GM12878 (cell line): ENCODE data around the gene PRDM2. TPM values are rescaled to one million over a fixed set of nuclear protein-coding genes. Genes with fewer than 3 reads are reported as not detected.
A peak's percentile ranks its signal among the peaks of the same experiment; 100 is the strongest.

Experiments
- ATAC-seq: fragments of 200-7000 bp; cut with Tn5 transposase; 3 replicates; pipeline ENCODE4 v1.9.1; 2020; ENCODE audit warnings: mild to moderate bottlenecking, moderate library complexity
- BruUV-seq: library from RNA; stranded (reverse); fragments of 400-500 nt; replicated peaks from 2 replicates; lab custom pipeline; 2021; lab: Mats Ljungman, UMichigan
- CTCF ChIA-PET: fragments of 300-600 bp; sonication (Branson Sonifier 250); formaldehyde crosslinking; extraction: SDS; loops from one replicate; lab custom pipeline; 2021; ENCODE audit warnings: inconsistent platforms; lab: Yijun Ruan, JAX
- POLR2A ChIA-PET: fragments of 350-600 bp; formaldehyde crosslinking; extraction: SDS; loops from one replicate; lab custom pipeline; 2021; ENCODE audit warnings: inconsistent platforms; lab: Charles Lee
- RAD21 ChIA-PET: fragments of 300-600 bp; sonication (Branson Sonifier 250); formaldehyde crosslinking; loops from one replicate; lab custom pipeline; 2023; ENCODE audit warnings: antibody characterized with exemption; ENCODE audit not compliant: unreplicated experiment; lab: Charles Lee
- SMC1A ChIA-PET: fragments of 300-600 bp; sonication (Branson Sonifier 250); formaldehyde crosslinking; loops from one replicate; lab custom pipeline; 2023; ENCODE audit not compliant: unreplicated experiment, uncharacterized antibody; lab: Charles Lee
- DNase-seq: peaks from one replicate; pipeline ENCODE4 v3.0.0-alpha.2; 2011; ENCODE audit warnings: low read depth, low spot score
- FAIRE-seq: peaks from 3 replicates; lab custom pipeline; 2011; peaks lifted over from hg19 to GRCh38; lab: Jason Lieb, UNC
- H2AFZ ChIP-seq: 2 replicates; pipeline ENCODE4 v1.6.0; 2011; ENCODE audit warnings: low read depth, low read length, control low read depth; ENCODE audit not compliant: control insufficient read depth
- H3K27ac ChIP-seq: 2 replicates; pipeline ENCODE4 v1.5.1; 2011; ENCODE audit warnings: control low read depth; ENCODE audit not compliant: control insufficient read depth, insufficient read depth
- H3K27me3 ChIP-seq, 2 experiments: replicated peaks in 1 of 2; 2 replicates each; pipeline versions ENCODE4 v1.6.0 to v1.6.1; 2011; ENCODE audit warnings: low read length in 1 of 2; ENCODE audit not compliant: control insufficient read depth in 2 of 2, insufficient read depth in 2 of 2
- H3K36me3 ChIP-seq, 2 experiments: 2 replicates each; pipeline ENCODE4 v1.5.1; 2011; ENCODE audit warnings: low read length in 1 of 2; ENCODE audit not compliant: control insufficient read depth in 2 of 2, insufficient read depth in 2 of 2
- H3K4me1 ChIP-seq: 2 replicates; pipeline ENCODE4 v1.6.1; 2011; ENCODE audit warnings: mild to moderate bottlenecking, low read length, moderate library complexity, mixed read lengths; ENCODE audit not compliant: control insufficient read depth, insufficient read depth
- H3K4me2 ChIP-seq: 2 replicates; pipeline ENCODE4 v1.6.0; 2011; ENCODE audit warnings: control low read depth; ENCODE audit not compliant: control insufficient read depth, insufficient read depth
- H3K4me3 ChIP-seq: fragments of 200-600 bp; sonication (generic); 2 replicates; pipeline ENCODE4 v1.5.1; 2016
- H3K79me2 ChIP-seq: 2 replicates; pipeline ENCODE4 v1.6.0; 2011; ENCODE audit warnings: low read length; ENCODE audit not compliant: control insufficient read depth, insufficient read depth
- H3K9ac ChIP-seq: 2 replicates; pipeline ENCODE4 v1.8.0; 2011; ENCODE audit warnings: low read length, control low read depth, mixed read lengths; ENCODE audit not compliant: control insufficient read depth, insufficient read depth
- H3K9me3 ChIP-seq: replicated peaks from 3 replicates; pipeline ENCODE4 v1.5.1; 2011; ENCODE audit warnings: mild to moderate bottlenecking, low read length; ENCODE audit not compliant: control insufficient read depth, insufficient read depth
- H4K20me1 ChIP-seq: 2 replicates; pipeline ENCODE4 v1.6.0; 2011; ENCODE audit not compliant: control insufficient read depth, insufficient read depth
- EZH2 ChIP-seq: IDR thresholded peaks from 2 replicates; pipeline ENCODE4 v1.6.1; 2012; ENCODE audit warnings: low read depth, mild to moderate bottlenecking, control low read depth, inconsistent platforms, low read length, borderline replicate concordance; ENCODE audit not compliant: control insufficient read depth
- HDGF ChIP-seq: fragments of 450-650 bp; IDR thresholded peaks from 2 replicates; pipeline ENCODE4 v1.6.1; 2016; ENCODE audit warnings: antibody characterized with exemption
- IRF4 ChIP-seq: IDR thresholded peaks from 2 replicates; pipeline ENCODE4 v1.6.1; 2011; ENCODE audit warnings: low read depth, low read length
- JUNB ChIP-seq: IDR thresholded peaks from 2 replicates; pipeline ENCODE4 v1.6.1; 2016; ENCODE audit warnings: antibody characterized with exemption, mild to moderate bottlenecking
- NFXL1 ChIP-seq: fragments of 450-650 bp; IDR thresholded peaks from 2 replicates; pipeline ENCODE4 v1.6.1; 2017; ENCODE audit warnings: antibody characterized with exemption, mild to moderate bottlenecking, borderline replicate concordance
- NR2C1 ChIP-seq: fragments of 450-650 bp; IDR thresholded peaks from 2 replicates; pipeline ENCODE4 v1.6.1; 2017; ENCODE audit warnings: antibody characterized with exemption, mild to moderate bottlenecking, moderate library complexity
- POLR2AphosphoS2 ChIP-seq: IDR thresholded peaks from 2 replicates; pipeline ENCODE4 v1.6.1; 2011; ENCODE audit warnings: low read depth, mild to moderate bottlenecking, low read length, improper control_type of control experiment, moderate library complexity
- SREBF1 ChIP-seq: IDR thresholded peaks from 2 replicates; pipeline ENCODE4 v1.6.1; 2012; ENCODE audit warnings: mild to moderate bottlenecking, low read length
- WGBS: methylation state at CpG from one replicate; pipeline ENCODE4 v1.1.6; 2016; ENCODE audit warnings: low lambda C conversion rate; ENCODE audit not compliant: insufficient replicate concordance, insufficient coverage; ENCODE audit errors: missing lambda C conversion rate; 5-methylcytosine and 5-hydroxymethylcytosine counted together
- in situ Hi-C: fragments of 300-500 bp; cut with MboI; formaldehyde crosslinking; loops from 9 replicates; pipeline ENCODE4 v1.14.3; 2018; ENCODE audit warnings: mixed read lengths
- intact Hi-C: fragments of 100-400 bp; cut with micrococcal nuclease; formaldehyde crosslinking; loops from one replicate; pipeline ENCODE4 v1.14.2; 2022; ENCODE audit not compliant: unreplicated experiment
- polyA plus RNA-seq, 11 experiments: library from polyadenylated mRNA; depleted of rRNA in 4 of 11; unstranded in 6 of 11; stranded (reverse) in 5 of 11; fragments of >200 nt; fragmentation: Nextera tagmentation in 4 of 11; fragmentation: Illumina TruSeq in 1 of 11; extraction: Ambion mirVana in 4 of 11; extraction: Trizol in 1 of 11; gene quantifications; 1 replicate in 1 of 11; 2 replicates in 10 of 11; pipeline versions ENCODE4 v1.2.1 to v1.2.3, GENCODE V29; 2011 to 2016; ENCODE audit warnings: inconsistent platforms in 2 of 11, missing spikeins in 2 of 11, low read depth in 1 of 11
- total RNA-seq, 4 experiments: library from RNA; depleted of rRNA in 3 of 4; stranded (reverse); fragments of >200 nt in 3 of 4; fragmentation: Illumina TruSeq in 1 of 4; extraction: Trizol in 1 of 4; gene quantifications; 2 replicates each; pipeline versions ENCODE4 v1.2.1 to v1.2.3, GENCODE V29; 2013 to 2021

Gene PRDM2
- total and polyA plus RNA-seq, 10 of the 15 experiments (the other 5 are each of a cell fraction or from before 2014, with no cell fraction given), result 8.4 to 45.1 (median 23.5) TPM

DNA sequence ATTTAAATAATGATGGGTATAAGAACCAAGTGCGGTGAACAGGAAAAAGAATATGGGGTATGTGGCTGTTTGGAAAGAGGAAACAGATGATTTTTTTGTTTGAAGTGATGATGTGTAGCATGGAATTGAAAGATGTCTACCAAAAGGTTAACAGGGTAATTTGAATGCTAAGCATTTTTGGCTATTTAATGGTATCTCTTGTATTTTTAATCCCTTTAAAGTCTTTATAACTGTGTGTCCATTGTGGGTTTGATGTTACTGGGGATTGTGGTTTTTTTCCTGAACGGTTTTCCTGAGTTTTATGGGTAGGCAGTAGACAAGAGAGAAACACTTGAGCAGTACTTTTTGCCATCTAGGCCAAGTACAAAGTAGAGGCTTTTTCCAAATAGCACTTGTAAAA lies 63.2 kb downstream of the PRDM2 start:
- ChIA-PET POLR2A (interaction anchor here (0.5 kb wide), 1 partner anchor 65 kb away, joined by 5 read pairs; no protein-coding TSS in a partner anchor), SMC1A (no interaction called here), RAD21 (no interaction called here), CTCF (no interaction called here)
- no peak overlapping the region for H3K4me2 ChIP-seq
- BruUV-seq, result no TSS peak
- no peak overlapping the region for H3K4me3 ChIP-seq
- peaks cover 94% of the 10 kb centered on the region for H3K79me2 ChIP-seq
- in situ Hi-C loops (no loop called here), intact Hi-C loops (no loop called here)
- ATAC-seq, result no peak
- H3K36me3 ChIP-seq, result peaks cover 5 to 11% of the 10 kb centered on the region in 2 experiments; a peak in 3 of 4 replicates
- TF ChIP-seq SREBF1 (no peak), EZH2 (no peak), HDGF (no peak)
- H4K20me1 ChIP-seq, result peaks cover 5% of the 10 kb centered on the region; the same call in 1 of the 2 replicates
- H3K4me1 ChIP-seq, result no peaks in the 10 kb centered on the region
- DNase-seq, result no peak
- FAIRE-seq, result no peak
- WGBS, result 44% methylated on average over 2 of the region's 2 CpGs
- H3K9ac ChIP-seq, result no peak overlapping the region
- H2AFZ ChIP-seq, result no peak overlapping the region
- no peak overlapping the region for H3K27ac ChIP-seq
- no peaks in the 10 kb centered on the region for H3K9me3 ChIP-seq
- H3K27me3 ChIP-seq, result no peaks in the 10 kb centered on the region

DNA sequence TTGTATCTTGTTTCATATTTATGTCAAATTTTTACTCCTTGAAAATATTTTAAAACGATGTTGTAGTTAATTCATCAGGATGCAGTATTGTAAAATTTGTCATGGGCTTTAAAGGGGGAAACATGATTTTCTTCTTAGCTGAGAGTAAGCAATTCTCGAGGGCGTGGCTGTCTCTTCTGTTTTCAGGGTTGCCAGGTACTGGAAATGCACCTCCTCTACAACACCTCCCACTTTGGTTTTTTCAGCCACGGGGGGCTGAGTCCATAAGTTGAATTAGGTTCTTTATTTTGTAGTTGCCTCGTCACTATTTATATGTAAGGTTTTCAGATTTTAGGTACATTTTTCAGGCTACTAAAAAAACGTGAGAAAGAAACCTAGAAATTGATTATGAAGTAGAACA lies 64.0 kb downstream of the PRDM2 start:
- CTCF ChIA-PET, result interaction anchor here (0.8 kb wide), 1 partner anchor 97 kb away, joined by 3 read pairs; no protein-coding TSS in a partner anchor
- no TSS peak for BruUV-seq

More for the DNA sequence above, 64.0 kb downstream of the PRDM2 start:
- H3K4me3 ChIP-seq, result no peak overlapping the region
- no peak overlapping the region for H3K9ac ChIP-seq
- H2AFZ ChIP-seq, result no peak overlapping the region
- ChIA-PET SMC1A (interaction anchor here (0.8 to 1.4 kb wide), 2 partner anchors 14 to 39 kb away, joined by 3 to 5 read pairs; no protein-coding TSS in a partner anchor), POLR2A (no interaction called here), RAD21 (no interaction called here)
- H3K4me1 ChIP-seq, result no peaks in the 10 kb centered on the region
- DNase-seq (no peak), ATAC-seq (0 out of 3 replicates have a peak, but pooled peaks have one; percentile 32), FAIRE-seq (no peak)
- no peak overlapping the region for H3K27ac ChIP-seq
- in situ Hi-C loops, result no loop called here
- H3K79me2 ChIP-seq, result peaks cover 92% of the 10 kb centered on the region
- WGBS, result 58% methylated on average over 6 of the region's 6 CpGs
- H3K36me3 ChIP-seq, result peaks cover 5 to 11% of the 10 kb centered on the region in 2 experiments; a peak in 3 of 4 replicates
- no peak for TF ChIP-seq POLR2AphosphoS2
- TF ChIP-seq NR2C1, result no peak
- TF ChIP-seq NFXL1, result no peak
- no peak for TF ChIP-seq IRF4
- no peak for TF ChIP-seq JUNB
- intact Hi-C loops, result no loop called here
- H4K20me1 ChIP-seq, result peaks cover 5% of the 10 kb centered on the region; the same call in 1 of the 2 replicates
- H3K9me3 ChIP-seq, result no peaks in the 10 kb centered on the region
- H3K27me3 ChIP-seq, result no peaks in the 10 kb centered on the region
- no peak overlapping the region for H3K4me2 ChIP-seq
